HEK293 (cell line): ENCODE measurements around the gene DGKB.

Source experiments
- CTCF ChIP-seq: fragments of 450-650 bp; formaldehyde crosslinking; IDR thresholded peaks from 2 replicates; pipeline ENCODE4 v1.5.1; 2016; ENCODE audit warnings: missing biosample characterization, missing genetic modification characterization
- ELK4 ChIP-seq: IDR thresholded peaks from 2 replicates; pipeline ENCODE4 v1.6.1; 2011; ENCODE audit warnings: mild to moderate bottlenecking, low read depth, low read length, borderline replicate concordance
- ZBTB11 ChIP-seq: fragments of 450-650 bp; formaldehyde crosslinking; conservative IDR thresholded peaks from 2 replicates; pipeline ENCODE4 v1.5.1; 2016; ENCODE audit warnings: low read depth, missing biosample characterization, missing genetic modification characterization
- ZNF560 ChIP-seq: fragments of 450-650 bp; formaldehyde crosslinking; IDR thresholded peaks from 2 replicates; pipeline ENCODE4 v1.5.1; 2017; ENCODE audit warnings: missing biosample characterization, missing genetic modification characterization, borderline replicate concordance
- TF ChIP-seq, protein P1 (sequence below): fragments of 450-650 bp; formaldehyde crosslinking; IDR thresholded peaks from 2 replicates; pipeline ENCODE4 v1.5.1; 2016; ENCODE audit warnings: missing biosample characterization, missing genetic modification characterization

DNA sequence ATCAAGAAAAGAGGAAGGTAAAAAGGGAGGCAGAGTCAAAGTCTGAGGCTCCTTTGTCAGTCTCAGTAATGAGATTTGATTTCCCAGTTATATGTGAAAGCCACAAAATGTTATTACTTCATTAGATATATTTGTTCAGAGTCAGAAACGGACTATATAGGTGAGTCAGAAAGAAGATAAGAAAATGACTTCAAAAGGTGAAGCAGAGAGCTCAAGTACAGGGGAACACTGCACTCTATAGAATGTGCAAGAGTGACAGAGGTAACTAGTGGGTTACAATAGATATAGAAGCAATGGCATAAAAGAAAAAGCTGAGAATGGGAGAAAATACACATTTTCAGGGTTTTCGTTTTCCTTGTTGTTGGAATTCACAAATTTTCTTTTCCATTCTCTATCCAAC is 43.3 kb downstream of the DGKB start:
- TF ChIP-seq CTCF (tag by site-specific recombination) (no peak), ZNF560 (no peak), ZBTB11 (tag by site-specific recombination) (no peak), ELK4 (no peak)
- TF ChIP-seq, protein P1, sequence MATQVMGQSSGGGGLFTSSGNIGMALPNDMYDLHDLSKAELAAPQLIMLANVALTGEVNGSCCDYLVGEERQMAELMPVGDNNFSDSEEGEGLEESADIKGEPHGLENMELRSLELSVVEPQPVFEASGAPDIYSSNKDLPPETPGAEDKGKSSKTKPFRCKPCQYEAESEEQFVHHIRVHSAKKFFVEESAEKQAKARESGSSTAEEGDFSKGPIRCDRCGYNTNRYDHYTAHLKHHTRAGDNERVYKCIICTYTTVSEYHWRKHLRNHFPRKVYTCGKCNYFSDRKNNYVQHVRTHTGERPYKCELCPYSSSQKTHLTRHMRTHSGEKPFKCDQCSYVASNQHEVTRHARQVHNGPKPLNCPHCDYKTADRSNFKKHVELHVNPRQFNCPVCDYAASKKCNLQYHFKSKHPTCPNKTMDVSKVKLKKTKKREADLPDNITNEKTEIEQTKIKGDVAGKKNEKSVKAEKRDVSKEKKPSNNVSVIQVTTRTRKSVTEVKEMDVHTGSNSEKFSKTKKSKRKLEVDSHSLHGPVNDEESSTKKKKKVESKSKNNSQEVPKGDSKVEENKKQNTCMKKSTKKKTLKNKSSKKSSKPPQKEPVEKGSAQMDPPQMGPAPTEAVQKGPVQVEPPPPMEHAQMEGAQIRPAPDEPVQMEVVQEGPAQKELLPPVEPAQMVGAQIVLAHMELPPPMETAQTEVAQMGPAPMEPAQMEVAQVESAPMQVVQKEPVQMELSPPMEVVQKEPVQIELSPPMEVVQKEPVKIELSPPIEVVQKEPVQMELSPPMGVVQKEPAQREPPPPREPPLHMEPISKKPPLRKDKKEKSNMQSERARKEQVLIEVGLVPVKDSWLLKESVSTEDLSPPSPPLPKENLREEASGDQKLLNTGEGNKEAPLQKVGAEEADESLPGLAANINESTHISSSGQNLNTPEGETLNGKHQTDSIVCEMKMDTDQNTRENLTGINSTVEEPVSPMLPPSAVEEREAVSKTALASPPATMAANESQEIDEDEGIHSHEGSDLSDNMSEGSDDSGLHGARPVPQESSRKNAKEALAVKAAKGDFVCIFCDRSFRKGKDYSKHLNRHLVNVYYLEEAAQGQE (tag by site-specific recombination), result no peak
